ENCODE measurements around the gene HS6ST3.

HS6ST3 gene

GRCh38 chr13:96667294-96668018 lies 577.5 kb downstream of the HS6ST3 start:
- DNase-seq, result no peak

DNA sequence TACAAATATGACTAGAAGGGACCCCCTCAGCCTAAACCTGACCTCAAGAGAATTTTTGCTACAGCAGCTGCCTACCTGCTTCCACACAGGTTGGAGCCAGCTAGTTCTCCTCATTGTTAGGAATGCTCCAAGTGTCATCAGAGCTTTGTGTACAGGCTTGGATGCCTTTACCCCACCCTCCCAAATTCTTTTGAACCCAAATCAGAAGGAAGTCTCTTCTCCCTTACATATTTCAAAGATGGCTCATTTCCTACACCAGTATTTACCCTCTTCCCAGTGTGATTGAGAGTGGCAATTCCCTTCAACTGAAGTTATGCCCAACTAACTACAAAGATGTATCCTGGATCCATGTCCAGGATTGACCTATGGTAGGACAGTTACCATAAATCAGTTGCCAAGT lies 581.2 kb downstream of the HS6ST3 start:
- no peak for DNase-seq

- DNase-seq, result no peak
These were observed 582.1 kb downstream of the HS6ST3 start for GRCh38 chr13:96672016-96672415.

GRCh38 chr13:96673825-96674224 lies 583.9 kb downstream of the HS6ST3 start:
- no peak for DNase-seq

- no peak for DNase-seq
These were observed 587.1 kb downstream of the HS6ST3 start for GRCh38 chr13:96677029-96677428.

DNA sequence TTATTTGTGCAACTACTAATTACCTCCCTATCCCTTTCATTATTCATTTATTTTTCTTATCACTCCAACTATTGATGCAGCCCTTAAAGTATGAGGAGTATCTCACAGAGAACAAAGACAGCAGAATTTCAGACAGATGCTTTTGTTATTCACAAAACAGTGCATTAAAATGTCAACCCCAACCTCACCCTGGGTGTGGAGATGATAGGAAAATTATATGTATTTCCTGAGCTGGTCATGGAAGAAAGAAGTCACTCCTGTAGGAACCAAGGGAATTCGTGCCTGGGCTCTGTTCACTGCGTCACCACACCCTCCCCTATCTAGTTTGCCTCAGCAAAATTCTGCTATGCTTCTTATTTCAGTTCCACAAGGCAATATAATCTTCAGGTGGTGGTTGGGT lies 588.9 kb downstream of the HS6ST3 start:
- no peak for DNase-seq

GRCh38 chr13:96680898-96681297 lies 591.0 kb downstream of the HS6ST3 start:
- DNase-seq, result no peak

DNA sequence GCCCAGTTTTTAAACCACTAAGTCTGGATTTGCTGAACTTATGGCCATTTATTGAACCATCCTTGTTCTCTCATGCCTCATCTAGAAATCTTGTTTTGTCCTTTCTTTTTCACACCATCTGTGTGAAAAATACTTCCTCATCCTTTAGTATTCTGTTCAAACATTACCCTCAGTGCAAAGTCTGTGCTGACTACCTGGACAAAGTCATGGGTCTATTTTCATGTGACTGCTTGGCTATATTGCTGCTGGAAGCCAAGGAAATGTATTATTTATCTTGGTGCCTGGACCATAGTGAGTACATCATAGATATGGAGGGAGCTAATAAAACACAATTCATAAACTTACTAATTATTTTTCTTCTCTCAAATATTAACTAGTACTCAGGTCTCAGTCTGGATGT lies 591.9 kb downstream of the HS6ST3 start:
- DNase-seq, result no peak

- no peak for DNase-seq
These were observed 594.6 kb downstream of the HS6ST3 start for GRCh38 chr13:96684469-96684868.

GRCh38 chr13:96684907-96685306 lies 595.0 kb downstream of the HS6ST3 start:
- no peak for DNase-seq

DNA sequence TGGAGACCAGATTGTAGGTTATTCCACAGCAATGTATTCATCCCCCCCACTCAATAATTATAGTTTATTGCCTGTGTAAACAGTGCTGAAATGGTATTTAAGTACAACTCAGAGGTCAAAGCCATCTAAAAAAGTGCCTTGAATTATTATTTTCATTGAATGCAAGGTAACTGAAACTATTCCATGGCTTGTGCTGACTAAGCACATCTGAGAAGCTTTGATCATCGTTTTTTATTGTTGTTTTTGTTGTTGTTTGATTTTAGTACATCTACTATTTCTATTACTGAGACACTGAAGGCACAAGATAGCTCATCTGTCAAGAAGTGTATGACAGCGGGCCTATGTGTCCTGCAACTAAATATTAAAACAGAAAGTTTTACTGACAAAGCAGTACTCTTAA lies 596.4 kb downstream of the HS6ST3 start:
- no peak for DNase-seq

- DNase-seq, result no peak
These were observed 597.3 kb downstream of the HS6ST3 start for GRCh38 chr13:96687191-96687590.

DNA sequence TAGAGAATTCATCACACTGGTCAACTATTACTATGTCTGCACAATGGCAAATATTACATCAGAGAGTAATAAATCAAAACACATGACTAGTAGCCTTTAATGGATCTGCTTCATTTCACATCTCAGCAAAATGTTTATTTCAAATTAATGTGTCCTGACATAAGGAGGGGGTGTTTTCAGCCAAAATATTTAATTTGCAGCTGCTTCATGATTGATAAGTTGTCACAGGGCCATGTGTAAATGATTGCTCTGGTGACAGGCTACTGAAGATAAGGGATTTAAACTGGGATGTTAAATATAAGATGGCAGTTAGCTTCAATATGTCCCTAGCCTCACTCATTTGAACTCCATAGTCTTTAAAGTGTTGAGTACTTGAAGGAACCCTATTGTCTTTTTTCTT lies 601.1 kb downstream of the HS6ST3 start:
- DNase-seq, result no peak

GRCh38 chr13:96696389-96696900 lies 606.5 kb downstream of the HS6ST3 start:
- DNase-seq, result no peak

DNA sequence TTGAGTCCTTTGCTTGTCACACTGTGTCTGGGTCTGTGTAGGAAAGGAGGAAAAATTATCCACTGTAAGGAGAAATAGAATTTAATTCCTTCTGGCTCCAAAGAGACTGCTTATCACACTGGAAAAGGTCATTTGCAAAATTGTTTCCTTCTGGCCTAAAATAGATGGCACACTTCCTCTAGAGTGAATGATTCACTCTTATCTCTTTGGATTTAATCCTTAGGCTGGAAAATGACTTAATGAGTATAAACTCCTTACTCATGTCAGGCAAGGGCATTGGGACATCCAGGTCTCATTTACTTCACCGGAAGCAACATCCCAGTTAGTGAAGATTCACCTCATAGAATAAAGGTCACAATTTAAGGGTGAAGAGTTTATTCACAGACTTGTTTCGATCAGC lies 610.8 kb downstream of the HS6ST3 start:
- DNase-seq, result no peak

DNA sequence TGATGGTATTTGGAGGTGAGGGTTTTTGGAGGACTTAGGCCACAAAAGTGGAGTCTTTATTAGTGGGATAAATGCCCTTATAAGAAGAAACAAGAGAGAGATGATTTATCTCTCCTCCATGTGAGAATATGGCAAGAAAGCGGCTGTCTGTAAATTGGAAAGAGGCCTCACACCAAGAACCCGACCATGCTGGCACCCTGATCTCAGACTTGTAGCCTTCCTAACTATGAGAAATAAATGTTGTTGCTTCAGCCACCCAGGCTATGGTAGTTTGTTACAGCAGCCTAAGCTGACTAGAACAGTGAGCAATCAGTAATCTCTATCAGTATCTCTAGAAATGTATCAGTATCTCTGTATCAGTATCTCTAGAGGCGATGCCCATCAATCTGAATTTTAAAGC lies 617.2 kb downstream of the HS6ST3 start:
- no peak for DNase-seq

- DNase-seq, result no peak
These were observed 620.4 kb downstream of the HS6ST3 start for GRCh38 chr13:96710166-96710862.

- no peak for DNase-seq
These were observed 630.5 kb downstream of the HS6ST3 start for GRCh38 chr13:96720446-96720845.

DNA sequence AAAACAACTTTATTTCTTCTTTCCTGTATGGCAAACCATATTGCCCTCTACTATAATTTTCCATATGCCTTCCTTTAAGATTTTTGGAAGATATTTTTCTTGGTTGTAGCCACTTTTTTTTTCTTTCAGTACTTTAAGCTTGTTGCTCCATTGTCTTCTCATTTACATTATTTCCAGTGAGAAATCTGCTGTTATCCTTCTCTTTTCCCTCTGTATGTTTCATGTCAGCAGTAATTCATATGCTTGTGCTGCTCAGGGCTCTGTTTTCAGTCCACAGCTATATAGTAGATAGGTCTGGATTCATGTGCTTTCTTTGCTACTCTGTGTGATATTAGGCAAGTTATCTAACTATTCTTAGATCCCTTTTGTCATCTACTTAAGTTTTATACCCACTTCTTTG lies 636.7 kb downstream of the HS6ST3 start:
- DNase-seq, result no peak

- no peak for DNase-seq
These were observed 638.6 kb downstream of the HS6ST3 start for GRCh38 chr13:96728463-96728862.

DNA sequence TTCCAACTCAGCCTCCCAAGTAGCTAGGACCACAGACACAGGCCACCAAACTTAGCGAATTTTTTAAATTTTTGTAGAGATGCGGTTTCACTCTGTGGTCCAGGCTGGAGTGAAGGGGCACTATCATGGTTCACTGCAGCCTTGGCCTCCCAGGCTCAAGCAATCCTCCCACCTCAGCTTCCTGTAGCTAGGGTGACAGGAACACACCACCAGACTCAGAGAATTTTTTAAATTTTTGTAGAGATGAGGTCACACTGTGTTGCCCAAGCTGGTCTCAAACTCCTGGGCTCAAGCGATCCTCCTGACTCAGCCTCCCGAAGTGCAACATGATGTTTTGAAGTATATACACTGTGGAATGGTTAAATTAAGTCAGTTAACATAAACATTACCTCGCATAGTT lies 640.8 kb downstream of the HS6ST3 start:
- DNase-seq, result no peak

DNA sequence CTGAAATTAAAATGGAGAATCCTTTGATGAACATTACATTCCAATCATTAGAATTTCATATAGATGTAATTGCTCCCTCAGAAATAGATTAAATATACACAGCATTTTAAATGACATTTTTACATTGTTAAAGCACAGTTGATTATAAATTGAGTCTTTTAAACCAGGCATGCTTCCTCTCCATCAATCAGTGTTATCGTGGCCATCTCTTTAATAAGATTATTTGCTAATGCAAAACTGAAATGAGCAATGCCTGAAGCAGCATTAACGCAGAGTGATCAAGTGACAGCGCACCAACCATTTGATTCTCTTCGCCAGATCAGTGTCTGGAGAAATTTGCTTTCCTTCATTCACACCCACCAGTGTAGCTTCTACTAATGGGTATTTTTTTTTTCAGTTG lies 644.6 kb downstream of the HS6ST3 start:
- no peak for DNase-seq

GRCh38 chr13:96741779-96742178 lies 651.9 kb downstream of the HS6ST3 start:
- no peak for DNase-seq

All from C1 segment of cervical spinal cord (tissue), 14 donors.